Body of pancreas (tissue), 4 donors: ENCODE results near the gene RNF224.

Experiments
- POLR2A ChIP-seq, 3 donors: fragments of 450-650 bp; IDR thresholded peaks; one replicate each; pipeline ENCODE4 v1.6.1; 2016; ENCODE audit warnings: antibody characterized with exemption in 3 of 3, mild to moderate bottlenecking in 2 of 3
- TF ChIP-seq, protein P1 (sequence below), 7 experiments: fragments of 450-650 bp in 4 of 7; fragments of 200-600 bp in 3 of 7; sonication (generic) in 3 of 7; IDR thresholded peaks; one replicate each; pipeline ENCODE4 v1.5.1; 2016 to 2019; ENCODE audit warnings: antibody characterized with exemption in 7 of 7

GRCh38 chr9:137217276-137218211 lies 9.8 kb upstream of the RNF224 start:
- TF ChIP-seq POLR2A (IDR thresholded peaks at IDR 0.05), result peak; percentile 77 to 85 (median 79)
- TF ChIP-seq, protein P1, sequence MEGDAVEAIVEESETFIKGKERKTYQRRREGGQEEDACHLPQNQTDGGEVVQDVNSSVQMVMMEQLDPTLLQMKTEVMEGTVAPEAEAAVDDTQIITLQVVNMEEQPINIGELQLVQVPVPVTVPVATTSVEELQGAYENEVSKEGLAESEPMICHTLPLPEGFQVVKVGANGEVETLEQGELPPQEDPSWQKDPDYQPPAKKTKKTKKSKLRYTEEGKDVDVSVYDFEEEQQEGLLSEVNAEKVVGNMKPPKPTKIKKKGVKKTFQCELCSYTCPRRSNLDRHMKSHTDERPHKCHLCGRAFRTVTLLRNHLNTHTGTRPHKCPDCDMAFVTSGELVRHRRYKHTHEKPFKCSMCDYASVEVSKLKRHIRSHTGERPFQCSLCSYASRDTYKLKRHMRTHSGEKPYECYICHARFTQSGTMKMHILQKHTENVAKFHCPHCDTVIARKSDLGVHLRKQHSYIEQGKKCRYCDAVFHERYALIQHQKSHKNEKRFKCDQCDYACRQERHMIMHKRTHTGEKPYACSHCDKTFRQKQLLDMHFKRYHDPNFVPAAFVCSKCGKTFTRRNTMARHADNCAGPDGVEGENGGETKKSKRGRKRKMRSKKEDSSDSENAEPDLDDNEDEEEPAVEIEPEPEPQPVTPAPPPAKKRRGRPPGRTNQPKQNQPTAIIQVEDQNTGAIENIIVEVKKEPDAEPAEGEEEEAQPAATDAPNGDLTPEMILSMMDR (IDR thresholded peaks at IDR 0.05), result peak in 4 of 7 experiments; percentile 26 to 41 (median 32)
